Heart left ventricle (tissue), 13 donors: ENCODE data around the gene USP7.

Experiments used
- POLR2A ChIP-seq, 2 donors: fragments of 450-650 bp; IDR thresholded peaks; one replicate each; pipeline ENCODE4 v1.6.1; 2017; ENCODE audit warnings: antibody characterized with exemption in 2 of 2, mild to moderate bottlenecking in 2 of 2, moderate library complexity in 2 of 2
- TF ChIP-seq, protein P1 (sequence below), 12 donors: fragments of 200-600 bp; sonication (generic) in 4 of 12; IDR thresholded peaks; one replicate each; pipeline versions ENCODE4 v1.5.0 to v1.8.0; 2018 to 2022; ENCODE audit warnings: antibody characterized with exemption in 12 of 12, mild to moderate bottlenecking in 5 of 12
- donor health status: ischemic (EF 13 %, LVEDD 7.1; RV severe dilation, severe dysfunction).
- donor health status: DM: no; HTN: yes; CAD: no.
- donor health status: DM: no; HTN: no; CAD: no.
- donor health status: ischemic (EF 25% LVEDD 6.9; RV normal size, moderate dysfunction).
- donor health status: ischemic (EF 25% LVEDD 5.7; RV mildly dilated, moderate dysfunction).
- donor health status: ischemic (EF 35%, LVEDD 5.7; RV mildly dilated, moderate dysfunction).
- donor health status: nonischemic (EF 11% LVEDD 7.7; RV severe dilation, severe dysfunction).
- donor health status: DM: yes; HTN: yes; CAD: no.
- donor health status: PGD.
- donor health status: ischemic (EF 29% LVEDD 5.4; RV normal size, mild dysfunction).
- donor health status: nonischemic (EF 23%, LVEDD 6.1; RV moderate dilation, normal function).

DNA sequence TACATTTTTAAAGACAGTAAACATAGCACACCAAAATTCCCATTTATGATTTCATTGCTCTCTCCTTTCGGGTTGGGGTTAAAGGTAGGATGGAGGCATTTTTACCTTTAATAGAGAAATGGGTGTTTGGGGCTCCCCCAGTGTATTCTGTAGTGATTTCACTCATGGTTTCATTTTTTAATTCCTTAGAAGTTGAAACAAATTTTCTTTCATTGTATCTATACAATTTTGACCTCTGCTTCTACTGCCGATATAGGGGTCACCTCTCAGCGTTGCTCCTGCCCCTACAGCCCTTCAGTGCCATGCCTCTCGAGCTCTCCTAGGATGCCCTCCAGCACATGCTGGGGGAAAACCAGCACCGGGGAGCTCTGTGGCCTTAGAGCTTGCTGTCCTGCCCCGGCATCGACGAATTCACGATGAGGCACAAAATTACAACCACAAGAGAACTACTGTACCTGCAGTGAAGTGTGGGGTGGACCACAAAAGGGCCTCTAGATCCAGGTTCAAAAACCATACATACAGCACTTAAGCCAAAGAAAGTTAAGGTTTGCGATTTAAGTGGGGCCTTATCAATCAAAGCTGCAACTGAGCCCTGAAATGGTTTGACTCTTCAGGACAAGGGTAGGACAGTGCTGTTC lies 42.2 kb downstream of the USP7 start:
- TF ChIP-seq, protein P1, sequence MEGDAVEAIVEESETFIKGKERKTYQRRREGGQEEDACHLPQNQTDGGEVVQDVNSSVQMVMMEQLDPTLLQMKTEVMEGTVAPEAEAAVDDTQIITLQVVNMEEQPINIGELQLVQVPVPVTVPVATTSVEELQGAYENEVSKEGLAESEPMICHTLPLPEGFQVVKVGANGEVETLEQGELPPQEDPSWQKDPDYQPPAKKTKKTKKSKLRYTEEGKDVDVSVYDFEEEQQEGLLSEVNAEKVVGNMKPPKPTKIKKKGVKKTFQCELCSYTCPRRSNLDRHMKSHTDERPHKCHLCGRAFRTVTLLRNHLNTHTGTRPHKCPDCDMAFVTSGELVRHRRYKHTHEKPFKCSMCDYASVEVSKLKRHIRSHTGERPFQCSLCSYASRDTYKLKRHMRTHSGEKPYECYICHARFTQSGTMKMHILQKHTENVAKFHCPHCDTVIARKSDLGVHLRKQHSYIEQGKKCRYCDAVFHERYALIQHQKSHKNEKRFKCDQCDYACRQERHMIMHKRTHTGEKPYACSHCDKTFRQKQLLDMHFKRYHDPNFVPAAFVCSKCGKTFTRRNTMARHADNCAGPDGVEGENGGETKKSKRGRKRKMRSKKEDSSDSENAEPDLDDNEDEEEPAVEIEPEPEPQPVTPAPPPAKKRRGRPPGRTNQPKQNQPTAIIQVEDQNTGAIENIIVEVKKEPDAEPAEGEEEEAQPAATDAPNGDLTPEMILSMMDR (IDR thresholded peaks at IDR 0.05): no peak
- no peak for TF ChIP-seq POLR2A (IDR thresholded peaks at IDR 0.05)
